Astrocyte of the hippocampus (primary cell): Measurements from ENCODE around the gene LAMB1.
A peak's percentile ranks its signal among the peaks of the same experiment; 100 is the strongest.
"Not testable (repeated sequence)": the region's sequence is repeated elsewhere in the genome, so short reads cannot be mapped to it uniquely, and the experiment has no call there.

ENCODE experiments used
- DNase-seq: peaks from one replicate; pipeline ENCODE4 v3.0.0; 2011; ENCODE audit warnings: low read depth, low spot score

LAMB1 gene

GRCh38 chr7:107946881-107947280, 56.1 kb downstream of the LAMB1 start:
- no peak for DNase-seq

- peak; percentile 63 for DNase-seq
Measured at GRCh38 chr7:107946451-107946850, 56.5 kb downstream of the LAMB1 start.

- no peak for DNase-seq
Measured at GRCh38 chr7:107945332-107945731, 57.6 kb downstream of the LAMB1 start.

GRCh38 chr7:107944411-107945169, 58.4 kb downstream of the LAMB1 start:
- peak; percentile 43 for DNase-seq

GRCh38 chr7:107943018-107943417, 59.9 kb downstream of the LAMB1 start:
- no peak for DNase-seq

GRCh38 chr7:107940951-107941350, 62.0 kb downstream of the LAMB1 start:
- DNase-seq, result no peak

- DNase-seq, result peak; percentile 92
Measured at GRCh38 chr7:107939573-107940489, 63.1 kb downstream of the LAMB1 start.

- DNase-seq, result peak; percentile 45
Measured at GRCh38 chr7:107938456-107939250, 64.3 kb downstream of the LAMB1 start.

GRCh38 chr7:107937531-107937930, 65.4 kb downstream of the LAMB1 start:
- no peak for DNase-seq

- DNase-seq, result no peak
Measured at GRCh38 chr7:107936312-107936711, 66.6 kb downstream of the LAMB1 start.

GRCh38 chr7:107934991-107935770, 67.8 kb downstream of the LAMB1 start:
- DNase-seq, result peak; percentile 73

- no peak for DNase-seq
Measured at GRCh38 chr7:107933386-107934013, 69.5 kb downstream of the LAMB1 start.

GRCh38 chr7:107932805-107933204, 70.2 kb downstream of the LAMB1 start:
- peak; percentile 60 for DNase-seq

GRCh38 chr7:107931740-107932515, 71.0 kb downstream of the LAMB1 start:
- DNase-seq, result no peak

- DNase-seq, result no peak
Measured at GRCh38 chr7:107926481-107926880, 76.5 kb downstream of the LAMB1 start.

GRCh38 chr7:107924841-107925504, 78.0 kb downstream of the LAMB1 start:
- DNase-seq, result no peak

GRCh38 chr7:107922886-107923285, 80.1 kb downstream of the LAMB1 start:
- DNase-seq, result no peak

- not testable (repeated sequence) for DNase-seq
Measured at GRCh38 chr7:107921826-107922225, 81.1 kb downstream of the LAMB1 start.
